ENCODE results near the gene ALG14.

The ALG14 gene

DNA sequence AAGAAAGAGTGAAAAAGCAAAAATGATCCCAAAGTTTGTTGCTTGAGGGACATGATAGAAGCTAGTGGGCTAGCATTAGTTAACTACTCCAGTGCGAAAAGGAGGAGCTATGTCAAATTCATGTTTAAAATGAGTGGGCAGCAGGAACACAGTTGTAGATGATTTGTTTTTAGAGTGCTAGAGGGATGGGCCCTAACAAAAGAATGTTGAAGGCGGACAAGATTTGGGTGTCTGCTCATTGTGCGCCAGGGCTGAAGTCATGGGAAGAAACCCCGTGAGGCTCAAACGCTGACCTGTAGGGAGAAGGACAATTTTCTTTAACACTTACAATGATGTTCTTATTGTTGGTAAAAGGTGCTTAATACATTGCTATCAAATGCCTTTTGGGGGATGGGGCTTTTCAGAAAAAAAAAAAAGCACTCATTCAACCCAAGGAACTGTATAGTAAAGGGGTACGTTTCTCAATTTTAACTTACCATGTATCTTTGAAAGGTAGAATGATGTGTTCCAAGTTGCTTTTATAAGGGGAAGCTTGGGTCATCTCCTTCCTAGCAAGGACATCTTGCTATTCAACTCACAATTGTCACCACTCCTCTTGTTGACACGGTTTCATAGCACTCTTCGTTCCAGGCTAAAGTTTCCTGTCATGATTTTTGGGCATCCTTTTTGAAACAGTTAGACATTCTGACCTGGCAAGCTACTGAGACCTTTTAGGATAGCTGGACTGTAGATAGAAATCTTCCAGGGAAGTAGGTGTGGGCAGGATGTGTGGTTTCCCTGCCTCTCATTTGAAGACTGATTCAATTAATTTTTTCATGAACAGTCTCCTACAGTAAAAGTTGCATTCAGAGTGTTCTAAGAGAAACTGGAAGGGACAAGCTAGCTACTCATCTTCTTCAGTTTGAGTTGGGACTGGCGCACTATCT is 92.8 kb downstream of the ALG14 start:
- no peak for DNase-seq

DNA sequence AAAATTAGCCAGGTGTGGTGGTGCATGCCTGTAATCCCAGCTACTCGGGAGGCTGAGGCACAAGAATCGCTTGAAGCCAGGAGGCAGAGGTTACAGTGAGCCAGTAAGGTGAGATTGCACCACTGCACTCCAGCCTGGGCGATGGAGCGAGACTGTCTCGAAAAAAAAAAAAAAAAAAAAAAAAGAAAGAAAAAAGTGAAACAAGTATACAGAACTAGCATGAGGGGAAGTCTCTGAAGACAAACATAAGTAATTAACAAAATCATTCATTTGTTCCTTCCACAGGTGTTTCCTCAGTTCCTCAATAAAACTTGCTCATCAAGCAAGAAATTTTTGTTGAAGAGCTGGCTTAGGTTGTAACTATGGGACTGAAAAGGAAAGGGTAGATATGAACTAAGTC is 93.6 kb downstream of the ALG14 start:
- no peak for DNase-seq

DNA sequence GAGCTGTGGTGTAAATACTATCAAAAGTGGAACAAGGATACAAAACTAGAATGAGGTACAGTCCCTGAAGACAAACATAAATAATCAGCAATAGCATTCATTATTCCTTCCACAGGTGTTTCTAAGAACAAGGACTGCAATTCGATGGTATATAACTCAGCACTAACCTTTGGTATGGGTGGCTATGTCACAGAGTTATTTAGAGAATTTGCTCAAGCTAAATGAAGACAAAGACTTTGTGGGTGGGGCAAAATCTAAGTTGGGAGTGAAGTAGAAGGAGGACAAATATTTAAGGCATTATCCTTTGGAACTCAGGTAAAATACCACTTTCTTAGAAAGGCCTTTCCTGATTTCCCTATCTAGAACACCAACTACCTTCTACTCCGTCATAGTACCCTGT is 94.3 kb downstream of the ALG14 start:
- no peak for DNase-seq

DNA sequence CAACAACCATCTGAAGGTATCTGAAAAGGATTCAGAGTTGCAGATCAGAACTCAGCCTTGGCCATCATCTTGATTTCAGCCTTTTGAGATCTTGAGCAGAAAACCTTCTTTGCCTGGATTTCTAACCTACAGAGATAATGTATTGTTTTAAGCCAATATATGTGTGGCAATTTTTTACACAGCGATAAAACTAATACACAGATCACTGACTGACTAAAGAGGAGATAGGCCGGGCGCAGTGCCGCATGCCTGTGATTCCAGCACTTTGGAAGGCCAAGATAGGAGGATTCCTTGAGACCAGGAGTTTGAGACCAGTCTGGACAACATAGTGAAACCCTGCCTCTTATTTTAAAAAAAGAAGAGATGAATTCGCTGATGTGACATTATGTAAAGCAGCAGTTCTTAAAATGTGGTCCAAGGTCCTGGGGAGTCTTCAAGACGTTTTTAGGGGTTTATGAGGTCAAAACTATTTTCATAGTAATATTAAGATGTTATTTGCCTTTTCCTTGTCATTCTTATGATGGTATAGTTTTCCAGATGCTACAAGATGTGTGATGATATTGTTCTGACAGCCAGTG is 95.7 kb downstream of the ALG14 start:
- no peak for DNase-seq

- no peak for DNase-seq
Observed at GRCh38 chr1:94974824-94975223, 97.9 kb downstream of the ALG14 start.

DNA sequence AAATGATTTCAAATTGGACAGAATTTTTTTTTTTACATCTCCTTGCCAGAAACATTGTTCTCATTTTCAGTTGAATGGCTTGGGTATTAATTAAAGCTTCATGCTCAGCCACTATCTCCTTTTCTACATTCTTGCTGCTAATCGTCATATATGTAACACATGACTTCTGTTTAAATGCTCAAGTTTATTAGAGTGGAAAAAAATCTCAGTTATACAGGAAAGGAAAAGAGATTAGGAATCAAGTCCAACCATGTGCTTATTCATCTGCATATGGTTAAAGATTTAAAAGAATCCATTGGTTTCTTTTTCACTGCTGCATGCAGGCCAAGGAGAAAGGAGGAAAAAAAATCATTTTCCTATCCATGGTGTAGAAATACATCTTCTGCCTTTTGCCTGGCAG is 98.5 kb downstream of the ALG14 start:
- no peak for DNase-seq

- DNase-seq = no peak
Observed at GRCh38 chr1:94973309-94973922, 99.3 kb downstream of the ALG14 start.

DNA sequence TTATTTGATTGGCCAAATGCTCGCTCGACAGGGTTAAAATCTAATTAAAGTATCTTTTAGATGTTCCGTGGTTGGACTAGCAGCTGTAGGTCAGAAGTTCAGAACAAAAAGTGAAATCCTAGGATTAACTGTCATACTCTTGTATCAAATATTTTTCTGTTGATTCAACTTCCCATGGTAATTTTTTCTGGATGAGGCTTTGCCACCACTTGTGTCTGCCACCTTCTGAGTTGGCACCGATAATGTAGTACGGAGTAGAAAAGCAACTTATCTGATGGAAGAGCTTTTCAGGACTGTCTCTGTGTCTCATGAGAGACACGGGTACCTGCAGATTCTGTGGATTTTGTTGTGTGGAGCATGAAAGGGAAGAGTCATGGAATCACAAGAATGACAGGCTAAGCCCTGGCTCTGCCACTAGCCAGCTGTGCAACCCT is 101.2 kb downstream of the ALG14 start:
- DNase-seq = no peak

DNA sequence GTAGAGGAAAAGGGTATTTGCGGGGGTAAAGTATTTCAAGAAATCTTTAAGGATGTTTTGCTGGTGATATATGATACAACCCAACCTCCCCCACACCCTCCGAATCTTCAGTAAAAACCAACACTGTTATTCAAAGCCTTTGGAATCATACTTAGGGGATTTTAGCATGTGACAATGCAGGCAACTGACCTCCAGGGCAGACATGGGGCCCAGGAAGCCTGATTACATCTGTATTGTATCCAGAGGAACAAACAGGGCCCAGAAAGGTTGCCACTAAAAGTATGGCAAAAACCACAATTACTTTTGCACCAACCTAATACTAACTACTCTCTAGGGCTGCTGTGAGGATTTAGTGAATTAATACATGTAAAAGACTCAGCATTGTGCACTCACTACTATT is 102.0 kb downstream of the ALG14 start:
- DNase-seq = no peak

- no peak for DNase-seq
Observed at GRCh38 chr1:94969137-94969536, 103.6 kb downstream of the ALG14 start.

GRCh38 chr1:94966033-94966432 is 106.7 kb downstream of the ALG14 start:
- DNase-seq = no peak

DNA sequence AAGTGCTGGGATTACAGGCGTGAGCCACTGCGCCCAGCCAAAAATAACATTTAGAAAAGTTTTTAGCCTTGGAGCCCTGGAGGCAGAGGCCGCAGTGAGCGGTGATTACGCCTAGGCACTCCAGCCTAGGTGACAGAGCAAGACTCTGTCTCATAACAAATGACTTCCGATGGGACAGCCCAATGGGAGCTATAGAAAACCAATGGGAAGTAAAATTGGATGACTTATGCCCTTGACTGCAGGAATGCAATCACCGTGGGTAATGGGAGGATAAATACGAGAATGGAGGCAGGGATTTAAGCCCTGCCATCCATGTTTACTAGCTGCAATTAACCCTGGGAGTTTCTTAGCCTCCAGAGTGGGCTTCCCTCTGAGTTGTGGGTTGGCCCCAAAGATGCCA is 108.9 kb downstream of the ALG14 start:
- DNase-seq = no peak

GRCh38 chr1:94962409-94963265 is 110.1 kb downstream of the ALG14 start:
- no peak for DNase-seq

- no peak for DNase-seq
Observed at GRCh38 chr1:94961988-94962387, 110.8 kb downstream of the ALG14 start.

DNA sequence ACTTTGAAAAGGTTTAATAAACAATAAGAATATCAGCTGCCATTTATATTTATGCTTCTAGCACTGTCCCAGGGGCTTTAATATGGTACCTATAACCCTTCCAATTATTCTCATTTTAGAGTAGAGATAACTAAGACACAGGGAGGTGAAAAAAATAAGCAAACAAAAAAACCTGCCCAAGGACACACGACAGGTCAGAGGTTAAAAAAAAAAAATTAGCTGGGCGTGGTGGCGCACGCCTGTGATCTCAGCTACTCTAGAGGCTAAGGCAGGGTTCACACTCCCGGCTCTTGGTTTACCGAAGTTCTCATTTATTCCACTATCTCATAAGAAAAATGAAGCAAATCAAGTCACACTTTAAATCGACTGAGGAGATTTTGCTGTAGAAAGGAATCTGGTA is 111.2 kb downstream of the ALG14 start:
- DNase-seq = no peak

GRCh38 chr1:94958081-94958480 is 114.7 kb downstream of the ALG14 start:
- no peak for DNase-seq

DNA sequence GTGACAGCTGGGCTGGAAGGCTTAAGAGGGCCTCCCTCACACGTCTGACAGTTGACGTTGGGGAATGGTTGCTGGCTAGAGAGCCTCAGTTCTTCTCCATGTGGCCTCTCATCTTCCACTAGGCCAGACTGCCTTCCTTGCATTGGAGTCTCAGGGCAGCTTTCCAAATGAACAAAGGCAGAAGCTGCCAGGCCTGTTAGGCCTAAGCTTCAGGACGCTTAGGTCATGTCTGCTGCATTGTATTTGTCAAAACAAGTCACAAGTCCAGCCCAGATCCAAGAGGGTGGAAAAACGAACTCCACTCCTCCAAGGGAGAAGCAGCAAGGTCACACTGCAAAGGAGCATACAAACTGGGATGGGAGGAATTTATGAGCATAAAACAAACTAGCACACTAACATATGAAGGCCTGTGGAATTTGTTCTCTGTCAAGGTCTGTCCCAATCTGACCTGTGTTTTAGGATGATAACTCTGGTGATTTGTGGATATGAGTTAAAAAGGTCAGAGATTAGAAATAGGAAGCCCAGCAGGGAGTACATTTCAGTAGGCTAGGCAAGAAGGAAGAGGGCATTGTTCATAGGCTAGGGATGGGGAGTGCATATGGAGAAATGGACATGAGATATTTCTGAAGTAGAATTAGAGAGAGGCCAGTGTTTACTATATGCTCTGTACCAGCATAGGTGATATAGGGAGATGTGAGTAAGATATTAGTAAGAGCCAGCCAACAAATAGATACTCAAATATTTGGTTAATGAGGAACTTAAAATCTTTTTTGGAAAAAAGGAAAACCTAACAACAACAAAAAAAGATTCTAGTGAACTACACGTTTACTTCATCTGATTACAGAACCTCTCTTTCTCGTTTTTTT is 116.8 kb downstream of the ALG14 start:
- DNase-seq = peak; percentile 67

GRCh38 chr1:94954263-94955220 is 118.2 kb downstream of the ALG14 start:
- no peak for DNase-seq

DNA sequence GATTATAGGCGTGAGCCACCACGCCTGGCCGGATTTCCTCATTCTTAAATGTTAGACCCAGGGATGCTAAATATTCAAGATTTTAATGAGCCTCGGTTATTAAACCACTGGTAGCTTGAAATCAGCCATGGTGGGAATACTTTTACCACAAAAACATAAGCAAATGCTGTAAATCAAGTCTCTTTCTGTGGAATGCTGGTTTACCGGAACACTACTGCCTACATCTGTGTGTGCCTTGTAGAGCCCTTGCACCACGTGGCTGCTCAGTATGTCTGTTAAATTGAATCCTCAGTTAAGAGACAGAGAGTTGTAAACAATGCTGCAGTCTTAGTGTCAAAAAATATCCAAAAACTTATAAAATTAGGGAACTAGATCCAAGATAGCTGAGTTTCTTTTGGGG is 119.0 kb downstream of the ALG14 start:
- no peak for DNase-seq

GRCh38 chr1:94953107-94953506 is 119.6 kb downstream of the ALG14 start:
- no peak for DNase-seq

- DNase-seq = no peak
Observed at GRCh38 chr1:94952539-94952938, 120.2 kb downstream of the ALG14 start.
